AG08396 (cell line): Measurements from ENCODE around the gene TRAF3.
A peak's percentile ranks its signal among the peaks of the same experiment; 100 is the strongest.
"Not testable (repeated sequence)": the region's sequence is repeated elsewhere in the genome, so short reads cannot be mapped to it uniquely, and the experiment has no call there.

Source experiments
- DNase-seq: peaks from one replicate; pipeline ENCODE4 v3.0.0; 2012; ENCODE audit warnings: low spot score, mixed read lengths

TRAF3 gene

GRCh38 chr14:102923925-102924486 is 146.8 kb downstream of the TRAF3 start:
- no peak for DNase-seq

- DNase-seq, result no peak
These were observed 147.7 kb downstream of the TRAF3 start for GRCh38 chr14:102924632-102925588.

GRCh38 chr14:102925646-102926045 is 148.4 kb downstream of the TRAF3 start:
- DNase-seq, result no peak

GRCh38 chr14:102926104-102926503 is 148.9 kb downstream of the TRAF3 start:
- no peak for DNase-seq

GRCh38 chr14:102926840-102927239 is 149.6 kb downstream of the TRAF3 start:
- not testable (repeated sequence) for DNase-seq

GRCh38 chr14:102927346-102927877 is 150.2 kb downstream of the TRAF3 start:
- no peak for DNase-seq

GRCh38 chr14:102927878-102928411 is 150.7 kb downstream of the TRAF3 start:
- DNase-seq, result no peak

- DNase-seq, result peak; percentile 73
These were observed 151.4 kb downstream of the TRAF3 start for GRCh38 chr14:102928412-102929240.

GRCh38 chr14:102929241-102930137 is 152.2 kb downstream of the TRAF3 start:
- no peak for DNase-seq

- peak; percentile 58 for DNase-seq
These were observed 153.0 kb downstream of the TRAF3 start for GRCh38 chr14:102930138-102930752.

- no peak for DNase-seq
These were observed 153.7 kb downstream of the TRAF3 start for GRCh38 chr14:102930753-102931579.

- DNase-seq, result no peak
These were observed 154.5 kb downstream of the TRAF3 start for GRCh38 chr14:102931580-102932285.

GRCh38 chr14:102932484-102933248 is 155.4 kb downstream of the TRAF3 start:
- DNase-seq, result no peak

- no peak for DNase-seq
These were observed 156.5 kb downstream of the TRAF3 start for GRCh38 chr14:102933618-102934231.

GRCh38 chr14:102935756-102936155 is 158.5 kb downstream of the TRAF3 start:
- no peak for DNase-seq

GRCh38 chr14:102937331-102938175 is 160.3 kb downstream of the TRAF3 start:
- DNase-seq, result no peak

- no peak for DNase-seq
These were observed 160.9 kb downstream of the TRAF3 start for GRCh38 chr14:102938191-102938590.
